ENCODE results near the gene BIK.

GRCh38 chr22:43135565-43135964, 25.0 kb downstream of the BIK start:
- TF ChIP-seq POLR2AphosphoS5 (IDR thresholded peaks at IDR 0.05) (no peak), CTCF (IDR thresholded peaks at IDR 0.05) (no peak), POLR2A (IDR thresholded peaks at IDR 0.05) (no peak), EP300 (IDR thresholded peaks at IDR 0.05) (no peak)

All from upper lobe of left lung (tissue), 4 donors.